HepG2 (cell line): ENCODE data around the gene MRPL2. TPM values are rescaled to one million over a fixed set of nuclear protein-coding genes. Genes with fewer than 3 reads are reported as not detected.

ENCODE experiments used
- FLYWCH1 ChIP-seq: sonication (generic); formaldehyde crosslinking; IDR thresholded peaks from 2 replicates; pipeline ENCODE4 v1.8.1; 2023; ENCODE audit warnings: mild to moderate bottlenecking, missing genetic modification reagents
- FOXC1 ChIP-seq: sonication (generic); formaldehyde crosslinking; IDR thresholded peaks from 2 replicates; pipeline ENCODE4 v1.8.0; 2022; ENCODE audit warnings: mild to moderate bottlenecking, missing genetic modification reagents, borderline replicate concordance
- MEF2D ChIP-seq: sonication (generic); formaldehyde crosslinking; IDR thresholded peaks from 2 replicates; pipeline ENCODE4 v1.5.1; 2020; ENCODE audit warnings: mild to moderate bottlenecking, missing genetic modification reagents
- MIXL1 ChIP-seq: IDR thresholded peaks from 2 replicates; pipeline ENCODE4 v1.6.1; 2016
- NR2F1 ChIP-seq, 2 experiments: fragments of 450-650 bp in 1 of 2; formaldehyde crosslinking in 1 of 2; IDR thresholded peaks; 2 replicates each; pipeline versions ENCODE4 v1.5.0 to v1.6.1; 2016 to 2020; ENCODE audit warnings: mild to moderate bottlenecking in 1 of 2, missing compliant biosample characterization in 1 of 2, missing genetic modification reagents in 1 of 2, moderate library complexity in 1 of 2
- PHF8 ChIP-seq: sonication (generic); formaldehyde crosslinking; IDR thresholded peaks from 2 replicates; pipeline ENCODE4 v1.5.0; 2020; ENCODE audit warnings: missing genetic modification reagents
- RBAK ChIP-seq: sonication (generic); formaldehyde crosslinking; IDR thresholded peaks from 2 replicates; pipeline ENCODE4 v1.5.1; 2020; ENCODE audit warnings: mild to moderate bottlenecking, missing genetic modification reagents
- RNF2 ChIP-seq: fragments of 450-650 bp; conservative IDR thresholded peaks from 2 replicates; pipeline ENCODE4 v1.6.1; 2016; ENCODE audit warnings: low read depth
- TARDBP ChIP-seq: sonication (generic); formaldehyde crosslinking; IDR thresholded peaks from 2 replicates; pipeline ENCODE4 v1.8.0; 2022; ENCODE audit warnings: mild to moderate bottlenecking, missing genetic modification reagents
- U2AF1 ChIP-seq: fragments of 200-400 bp; formaldehyde crosslinking; optimal IDR thresholded peaks from 2 replicates; pipeline ENCODE3; 2017; ENCODE audit warnings: mild to moderate bottlenecking, low read depth, low read length
- ZFY ChIP-seq: sonication (generic); formaldehyde crosslinking; IDR thresholded peaks from 2 replicates; pipeline ENCODE4 v1.4.0; 2020; ENCODE audit warnings: missing genetic modification reagents
- ZNF329 ChIP-seq: sonication (generic); formaldehyde crosslinking; IDR thresholded peaks from 2 replicates; pipeline ENCODE4 v1.9.0; 2021; ENCODE audit warnings: low read depth, mild to moderate bottlenecking, missing genetic modification reagents
- ZNF333 ChIP-seq: sonication (generic); formaldehyde crosslinking; IDR thresholded peaks from 2 replicates; pipeline ENCODE4 v1.4.0; 2020; ENCODE audit warnings: mild to moderate bottlenecking, missing genetic modification reagents, borderline replicate concordance
- ZNF335 ChIP-seq: sonication (generic); formaldehyde crosslinking; IDR thresholded peaks from 2 replicates; pipeline ENCODE4 v1.4.0; 2020; ENCODE audit warnings: missing genetic modification reagents
- ZNF572 ChIP-seq: sonication (generic); formaldehyde crosslinking; IDR thresholded peaks from 2 replicates; pipeline ENCODE4 v1.5.1; 2020; ENCODE audit warnings: mild to moderate bottlenecking, missing genetic modification reagents
- ZNF652 ChIP-seq: IDR thresholded peaks from 2 replicates; pipeline ENCODE4 v1.6.1; 2016; ENCODE audit warnings: low read depth, borderline replicate concordance
- ZNF768 ChIP-seq: sonication (generic); formaldehyde crosslinking; IDR thresholded peaks from 2 replicates; pipeline ENCODE4 v1.4.0; 2020; ENCODE audit warnings: missing genetic modification reagents
- ZNF788 ChIP-seq: sonication (generic); formaldehyde crosslinking; IDR thresholded peaks from 2 replicates; pipeline ENCODE4 v1.5.0; 2020; ENCODE audit warnings: mild to moderate bottlenecking, missing genetic modification reagents, borderline replicate concordance
- ZNF878 ChIP-seq: sonication (generic); formaldehyde crosslinking; IDR thresholded peaks from 2 replicates; pipeline ENCODE4 v1.8.1; 2023; ENCODE audit warnings: mild to moderate bottlenecking, missing genetic modification reagents, moderate library complexity
- polyA plus RNA-seq, 8 experiments: library from polyadenylated mRNA; depleted of rRNA in 3 of 8; stranded (reverse) in 7 of 8; unstranded in 1 of 8; fragments of >200 nt; fragmentation: Illumina TruSeq in 4 of 8; extraction: Trizol in 4 of 8; gene quantifications; 2 replicates each; pipeline versions ENCODE4 v1.2.1 to v1.2.3, GENCODE V29; 2011 to 2016; ENCODE audit warnings: low read depth in 4 of 8, missing spikeins in 1 of 8, mixed read lengths in 1 of 8; ENCODE audit not compliant: insufficient read depth in 1 of 8
- total RNA-seq, 5 experiments: library from RNA; depleted of rRNA; stranded (reverse); fragments of >200 nt; fragmentation: Illumina TruSeq; extraction: Trizol; gene quantifications; 2 replicates each; pipeline ENCODE4 v1.2.3, GENCODE V29; 2016; ENCODE audit warnings: low read depth in 1 of 5
- TF ChIP-seq, protein P1 (sequence below): IDR thresholded peaks from 2 replicates; pipeline ENCODE4 v1.6.1; 2016; ENCODE audit warnings: missing compliant biosample characterization, missing genetic modification reagents, borderline replicate concordance
- TF ChIP-seq, protein P2 (sequence below): sonication (generic); formaldehyde crosslinking; IDR thresholded peaks from 2 replicates; pipeline ENCODE4 v1.4.0; 2020; ENCODE audit warnings: missing genetic modification reagents
- TF ChIP-seq, protein P3 (sequence below): sonication (generic); formaldehyde crosslinking; IDR thresholded peaks from 2 replicates; pipeline ENCODE4 v1.8.0; 2022; ENCODE audit warnings: mild to moderate bottlenecking, missing genetic modification reagents, moderate library complexity
- TF ChIP-seq, protein P4 (sequence below): IDR thresholded peaks from 2 replicates; pipeline ENCODE4 v1.4.0; 2020; ENCODE audit warnings: mild to moderate bottlenecking, missing genetic modification reagents

Gene MRPL2
- total and polyA plus RNA-seq, 2 of the 13 experiments (the other 11 are each of a cell fraction or from before 2014, with no cell fraction given) = 56.8 to 65.6 TPM

DNA sequence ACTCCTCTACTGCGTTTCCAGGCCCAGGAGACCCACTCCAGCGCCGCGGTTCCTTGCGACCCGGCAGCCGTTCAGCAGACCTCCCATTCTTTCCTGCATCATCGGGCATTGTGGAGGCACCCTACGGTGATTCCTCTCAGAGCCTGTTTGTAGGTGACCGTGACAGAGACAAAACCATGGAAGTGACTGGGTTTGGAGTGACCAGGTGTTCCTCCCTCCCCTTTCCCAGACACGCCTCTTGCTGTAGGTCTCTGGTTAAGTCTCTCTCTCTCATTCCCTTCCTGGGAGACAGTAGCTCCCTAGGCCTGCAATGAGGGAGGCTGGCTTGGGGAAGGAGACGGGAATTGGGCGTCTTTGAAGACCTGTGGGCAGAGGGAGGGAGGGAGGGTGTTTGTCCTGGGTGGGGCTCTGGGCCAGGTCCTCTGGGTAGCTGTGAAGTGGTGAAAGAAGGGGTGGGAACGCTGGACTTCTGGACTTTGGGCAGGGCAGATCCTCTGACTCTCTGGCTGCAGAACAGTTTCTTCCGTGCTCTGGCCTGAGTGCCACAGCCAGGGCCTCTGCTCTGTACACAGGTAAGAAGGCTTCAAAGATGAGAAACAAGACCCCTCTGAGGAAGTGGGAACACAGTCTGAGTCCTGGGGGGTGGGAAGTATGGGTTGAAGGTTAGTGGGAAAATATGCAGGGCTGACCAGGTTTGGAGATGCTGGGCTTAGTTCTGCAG, 960 bp upstream of the MRPL2 start (continued):
- TF ChIP-seq, protein P1, sequence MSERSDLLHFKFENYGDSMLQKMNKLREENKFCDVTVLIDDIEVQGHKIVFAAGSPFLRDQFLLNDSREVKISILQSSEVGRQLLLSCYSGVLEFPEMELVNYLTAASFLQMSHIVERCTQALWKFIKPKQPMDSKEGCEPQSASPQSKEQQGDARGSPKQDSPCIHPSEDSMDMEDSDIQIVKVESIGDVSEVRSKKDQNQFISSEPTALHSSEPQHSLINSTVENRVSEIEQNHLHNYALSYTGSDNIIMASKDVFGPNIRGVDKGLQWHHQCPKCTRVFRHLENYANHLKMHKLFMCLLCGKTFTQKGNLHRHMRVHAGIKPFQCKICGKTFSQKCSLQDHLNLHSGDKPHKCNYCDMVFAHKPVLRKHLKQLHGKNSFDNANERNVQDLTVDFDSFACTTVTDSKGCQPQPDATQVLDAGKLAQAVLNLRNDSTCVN (CRISPR knock-in tag) = peak; percentile 25; the same call in 1 of the 2 replicates
- TF ChIP-seq ZNF333 (CRISPR knock-in tag) (0 out of 2 replicates have a peak, but pooled peaks have one; percentile 50), ZFY (CRISPR knock-in tag) (peak; percentile 56), PHF8 (CRISPR knock-in tag) (peak; percentile 55; the same call in 1 of the 2 replicates), MIXL1 (no peak), RBAK (CRISPR knock-in tag) (peak; percentile 72; the same call in 1 of the 2 replicates), MEF2D (CRISPR knock-in tag) (peak; percentile 78), FOXC1 (CRISPR knock-in tag) (no peak), ZNF768 (CRISPR knock-in tag) (peak; percentile 28; the same call in 1 of the 2 replicates), NR2F1 (CRISPR knock-in tag; IDR thresholded peaks at IDR 0.05) (peak in 1 of 2 experiments; percentile 43; a peak in 2 of 4 replicates), ZNF652 (CRISPR knock-in tag) (peak; percentile 41; the same call in 1 of the 2 replicates), ZNF788 (CRISPR knock-in tag) (peak; percentile 91; the same call in 1 of the 2 replicates), RNF2 (no peak), FLYWCH1 (CRISPR knock-in tag) (0 out of 2 replicates have a peak, but pooled peaks have one; percentile 32), U2AF1 (peak; percentile 27), TARDBP (CRISPR knock-in tag) (peak; percentile 93), ZNF878 (CRISPR knock-in tag) (peak; percentile 51; the same call in 1 of the 2 replicates), ZNF335 (CRISPR knock-in tag) (no peak), ZNF329 (no peak), ZNF572 (CRISPR knock-in tag) (peak; percentile 92; the same call in 1 of the 2 replicates)
- TF ChIP-seq, protein P2, sequence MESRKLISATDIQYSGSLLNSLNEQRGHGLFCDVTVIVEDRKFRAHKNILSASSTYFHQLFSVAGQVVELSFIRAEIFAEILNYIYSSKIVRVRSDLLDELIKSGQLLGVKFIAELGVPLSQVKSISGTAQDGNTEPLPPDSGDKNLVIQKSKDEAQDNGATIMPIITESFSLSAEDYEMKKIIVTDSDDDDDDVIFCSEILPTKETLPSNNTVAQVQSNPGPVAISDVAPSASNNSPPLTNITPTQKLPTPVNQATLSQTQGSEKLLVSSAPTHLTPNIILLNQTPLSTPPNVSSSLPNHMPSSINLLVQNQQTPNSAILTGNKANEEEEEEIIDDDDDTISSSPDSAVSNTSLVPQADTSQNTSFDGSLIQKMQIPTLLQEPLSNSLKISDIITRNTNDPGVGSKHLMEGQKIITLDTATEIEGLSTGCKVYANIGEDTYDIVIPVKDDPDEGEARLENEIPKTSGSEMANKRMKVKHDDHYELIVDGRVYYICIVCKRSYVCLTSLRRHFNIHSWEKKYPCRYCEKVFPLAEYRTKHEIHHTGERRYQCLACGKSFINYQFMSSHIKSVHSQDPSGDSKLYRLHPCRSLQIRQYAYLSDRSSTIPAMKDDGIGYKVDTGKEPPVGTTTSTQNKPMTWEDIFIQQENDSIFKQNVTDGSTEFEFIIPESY (CRISPR knock-in tag) = no peak; the same call in 1 of the 2 replicates
- TF ChIP-seq, protein P3, sequence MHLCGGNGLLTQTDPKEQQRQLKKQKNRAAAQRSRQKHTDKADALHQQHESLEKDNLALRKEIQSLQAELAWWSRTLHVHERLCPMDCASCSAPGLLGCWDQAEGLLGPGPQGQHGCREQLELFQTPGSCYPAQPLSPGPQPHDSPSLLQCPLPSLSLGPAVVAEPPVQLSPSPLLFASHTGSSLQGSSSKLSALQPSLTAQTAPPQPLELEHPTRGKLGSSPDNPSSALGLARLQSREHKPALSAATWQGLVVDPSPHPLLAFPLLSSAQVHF (CRISPR knock-in tag) = no peak
- TF ChIP-seq, protein P4, sequence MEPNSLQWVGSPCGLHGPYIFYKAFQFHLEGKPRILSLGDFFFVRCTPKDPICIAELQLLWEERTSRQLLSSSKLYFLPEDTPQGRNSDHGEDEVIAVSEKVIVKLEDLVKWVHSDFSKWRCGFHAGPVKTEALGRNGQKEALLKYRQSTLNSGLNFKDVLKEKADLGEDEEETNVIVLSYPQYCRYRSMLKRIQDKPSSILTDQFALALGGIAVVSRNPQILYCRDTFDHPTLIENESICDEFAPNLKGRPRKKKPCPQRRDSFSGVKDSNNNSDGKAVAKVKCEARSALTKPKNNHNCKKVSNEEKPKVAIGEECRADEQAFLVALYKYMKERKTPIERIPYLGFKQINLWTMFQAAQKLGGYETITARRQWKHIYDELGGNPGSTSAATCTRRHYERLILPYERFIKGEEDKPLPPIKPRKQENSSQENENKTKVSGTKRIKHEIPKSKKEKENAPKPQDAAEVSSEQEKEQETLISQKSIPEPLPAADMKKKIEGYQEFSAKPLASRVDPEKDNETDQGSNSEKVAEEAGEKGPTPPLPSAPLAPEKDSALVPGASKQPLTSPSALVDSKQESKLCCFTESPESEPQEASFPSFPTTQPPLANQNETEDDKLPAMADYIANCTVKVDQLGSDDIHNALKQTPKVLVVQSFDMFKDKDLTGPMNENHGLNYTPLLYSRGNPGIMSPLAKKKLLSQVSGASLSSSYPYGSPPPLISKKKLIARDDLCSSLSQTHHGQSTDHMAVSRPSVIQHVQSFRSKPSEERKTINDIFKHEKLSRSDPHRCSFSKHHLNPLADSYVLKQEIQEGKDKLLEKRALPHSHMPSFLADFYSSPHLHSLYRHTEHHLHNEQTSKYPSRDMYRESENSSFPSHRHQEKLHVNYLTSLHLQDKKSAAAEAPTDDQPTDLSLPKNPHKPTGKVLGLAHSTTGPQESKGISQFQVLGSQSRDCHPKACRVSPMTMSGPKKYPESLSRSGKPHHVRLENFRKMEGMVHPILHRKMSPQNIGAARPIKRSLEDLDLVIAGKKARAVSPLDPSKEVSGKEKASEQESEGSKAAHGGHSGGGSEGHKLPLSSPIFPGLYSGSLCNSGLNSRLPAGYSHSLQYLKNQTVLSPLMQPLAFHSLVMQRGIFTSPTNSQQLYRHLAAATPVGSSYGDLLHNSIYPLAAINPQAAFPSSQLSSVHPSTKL = peak; percentile 64
